ENCODE data around the gene PARP11. TPM values are rescaled to one million over a fixed set of nuclear protein-coding genes. Genes with fewer than 3 reads are reported as not detected.
"Not testable (repeated sequence)": the region's sequence is repeated elsewhere in the genome, so short reads cannot be mapped to it uniquely, and the experiment has no call there.

PARP11 gene
- total RNA-seq, 1 experiment from 2014 or later = 2.7 TPM

DNA sequence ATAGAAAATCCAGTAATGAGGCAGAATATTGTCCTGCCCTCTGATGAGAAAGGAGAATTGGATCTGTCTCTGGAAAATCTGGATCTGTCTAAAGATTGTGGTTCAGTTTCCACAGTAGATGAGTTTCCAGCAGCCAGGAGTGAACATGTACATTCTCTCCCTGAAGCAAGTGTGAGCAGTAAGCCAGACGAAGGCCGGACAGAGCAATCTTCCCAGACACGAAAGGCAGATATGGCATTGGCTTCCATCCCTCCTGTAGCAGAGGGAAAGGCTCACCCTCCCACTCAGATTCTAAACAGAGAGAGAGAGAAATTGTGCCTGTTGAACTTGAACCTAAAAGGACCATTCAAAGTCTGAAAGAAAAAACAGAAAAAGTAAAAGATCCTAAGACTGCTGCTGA lies 31.4 kb downstream of the PARP11 start:
- Histone ChIP-seq H3K27ac (ENCODE audit: low read depth, low read length) (no peak overlapping the region), H3K27me3 (ENCODE audit: insufficient read depth, low read length) (no peaks in the 10 kb centered on the region), H3K9me2 (ENCODE audit: insufficient read depth) (no peaks in the 10 kb centered on the region), H2AFZ (ENCODE audit: low read depth, low read length, poor library complexity, severe bottlenecking) (no peak overlapping the region), H3K9me3 (ENCODE audit: control insufficient read depth in 1 of 2, insufficient read depth in 1 of 2, low read depth in 1 of 2, low read length in 2 of 2) (no peaks in the 10 kb centered on the region), H4K20me1 (ENCODE audit: insufficient read depth) (no peaks in the 10 kb centered on the region), H3K9ac (ENCODE audit: low read length) (no peak overlapping the region), H3K36me3 (ENCODE audit: control insufficient read depth in 1 of 2, insufficient read depth in 2 of 2, low read length in 2 of 2) (no peaks in the 10 kb centered on the region), H3K4me1 (ENCODE audit: control insufficient read depth in 1 of 2, insufficient read depth in 2 of 2, low read length in 2 of 2) (no peaks in the 10 kb centered on the region), H3K4me3 (replicated peaks in 1 of 2; ENCODE audit: low read depth in 1 of 2, low read length in 2 of 2) (no peak overlapping the region), H3K79me2 (ENCODE audit: insufficient read depth, low read length) (no peaks in the 10 kb centered on the region), H3K4me2 (ENCODE audit: low read length) (no peak overlapping the region)
- BruUV-seq (replicated peaks) = no TSS peak
- DNase-seq (ENCODE audit: low read depth, low spot score) = no peak
- no peak for TF ChIP-seq RAD21 (IDR thresholded peaks at IDR 0.05; ENCODE audit: low read depth)
- CTCF ChIA-PET = no interaction called here
- ATAC-seq = no peak
- RAD21 ChIA-PET (ENCODE audit: low non-redundant PET in 1 of 2, low total read pairs in 2 of 2, uncharacterized antibody in 2 of 2, unreplicated experiment in 2 of 2) = no interaction called here
- intact Hi-C loops (cut with micrococcal nuclease) = no loop called here
- POLR2A ChIA-PET = no interaction called here

DNA sequence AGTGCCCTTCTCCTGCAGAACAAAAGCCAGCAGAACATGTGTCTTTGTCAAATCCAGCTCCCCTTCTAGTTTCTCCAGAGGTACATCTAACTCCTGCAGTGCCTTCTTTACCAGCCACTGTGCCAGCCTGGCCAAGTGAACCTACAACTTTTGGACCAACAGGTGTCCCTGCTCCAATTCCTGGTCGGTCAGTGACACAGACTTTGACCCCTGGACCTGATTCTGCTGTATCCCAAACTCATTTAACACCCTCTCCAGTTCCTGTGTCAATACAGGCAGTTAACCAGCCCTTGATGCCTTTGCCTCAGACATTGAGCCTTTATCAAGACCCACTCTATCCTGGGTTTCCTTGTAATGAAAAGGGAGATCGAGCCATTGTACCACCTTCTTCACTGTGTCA lies 32.4 kb downstream of the PARP11 start:
- H4K20me1 ChIP-seq (ENCODE audit: insufficient read depth); ATAC-seq; H3K4me3 ChIP-seq (replicated peaks in 1 of 2; ENCODE audit: low read depth in 1 of 2, low read length in 2 of 2); H3K9me3 ChIP-seq (ENCODE audit: control insufficient read depth in 1 of 2, insufficient read depth in 1 of 2, low read depth in 1 of 2, low read length in 2 of 2); H2AFZ ChIP-seq (ENCODE audit: low read depth, low read length, poor library complexity, severe bottlenecking); POLR2A ChIA-PET; H3K36me3 ChIP-seq (ENCODE audit: control insufficient read depth in 1 of 2, insufficient read depth in 2 of 2, low read length in 2 of 2); H3K79me2 ChIP-seq (ENCODE audit: insufficient read depth, low read length); H3K4me1 ChIP-seq (ENCODE audit: control insufficient read depth in 1 of 2, insufficient read depth in 2 of 2, low read length in 2 of 2); H3K27me3 ChIP-seq (ENCODE audit: insufficient read depth, low read length); H3K9me2 ChIP-seq (ENCODE audit: insufficient read depth); DNase-seq (ENCODE audit: low read depth, low spot score); H3K4me2 ChIP-seq (ENCODE audit: low read length); CTCF ChIA-PET; RAD21 ChIA-PET (ENCODE audit: low non-redundant PET in 1 of 2, low total read pairs in 2 of 2, uncharacterized antibody in 2 of 2, unreplicated experiment in 2 of 2); H3K9ac ChIP-seq (ENCODE audit: low read length); BruUV-seq (replicated peaks); intact Hi-C loops (cut with micrococcal nuclease); H3K27ac ChIP-seq (ENCODE audit: low read depth, low read length): not testable (repeated sequence)

DNA sequence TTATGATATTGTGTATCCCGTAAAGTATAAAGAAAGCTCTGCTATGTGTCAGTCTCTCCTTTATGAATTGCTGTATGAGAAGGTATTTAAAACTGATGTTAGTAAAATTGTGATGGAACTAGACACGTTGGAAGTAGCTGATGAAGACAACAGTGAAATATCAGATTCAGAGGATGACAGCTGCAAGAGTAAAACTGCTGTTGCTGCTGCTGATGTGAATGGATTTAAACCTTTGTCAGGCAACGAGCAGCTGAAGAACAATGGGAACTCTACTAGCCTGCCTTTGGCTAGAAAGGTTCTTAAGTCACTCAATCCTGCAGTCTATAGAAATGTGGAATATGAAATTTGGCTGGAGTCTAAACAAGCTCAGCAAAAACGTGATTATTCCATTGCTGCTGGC lies 33.5 kb downstream of the PARP11 start:
- POLR2A ChIA-PET; H4K20me1 ChIP-seq (ENCODE audit: insufficient read depth); H3K9me2 ChIP-seq (ENCODE audit: insufficient read depth); ATAC-seq; intact Hi-C loops (cut with micrococcal nuclease); H3K9ac ChIP-seq (ENCODE audit: low read length); BruUV-seq (replicated peaks); H3K4me2 ChIP-seq (ENCODE audit: low read length); H3K27me3 ChIP-seq (ENCODE audit: insufficient read depth, low read length); H3K4me1 ChIP-seq (ENCODE audit: control insufficient read depth in 1 of 2, insufficient read depth in 2 of 2, low read length in 2 of 2); RAD21 ChIA-PET (ENCODE audit: low non-redundant PET in 1 of 2, low total read pairs in 2 of 2, uncharacterized antibody in 2 of 2, unreplicated experiment in 2 of 2); H3K27ac ChIP-seq (ENCODE audit: low read depth, low read length); CTCF ChIA-PET; H3K79me2 ChIP-seq (ENCODE audit: insufficient read depth, low read length); DNase-seq (ENCODE audit: low read depth, low spot score); H3K36me3 ChIP-seq (ENCODE audit: control insufficient read depth in 1 of 2, insufficient read depth in 2 of 2, low read length in 2 of 2); H2AFZ ChIP-seq (ENCODE audit: low read depth, low read length, poor library complexity, severe bottlenecking); H3K4me3 ChIP-seq (replicated peaks in 1 of 2; ENCODE audit: low read depth in 1 of 2, low read length in 2 of 2); H3K9me3 ChIP-seq (ENCODE audit: control insufficient read depth in 1 of 2, insufficient read depth in 1 of 2, low read depth in 1 of 2, low read length in 2 of 2): not testable (repeated sequence)

DNA sequence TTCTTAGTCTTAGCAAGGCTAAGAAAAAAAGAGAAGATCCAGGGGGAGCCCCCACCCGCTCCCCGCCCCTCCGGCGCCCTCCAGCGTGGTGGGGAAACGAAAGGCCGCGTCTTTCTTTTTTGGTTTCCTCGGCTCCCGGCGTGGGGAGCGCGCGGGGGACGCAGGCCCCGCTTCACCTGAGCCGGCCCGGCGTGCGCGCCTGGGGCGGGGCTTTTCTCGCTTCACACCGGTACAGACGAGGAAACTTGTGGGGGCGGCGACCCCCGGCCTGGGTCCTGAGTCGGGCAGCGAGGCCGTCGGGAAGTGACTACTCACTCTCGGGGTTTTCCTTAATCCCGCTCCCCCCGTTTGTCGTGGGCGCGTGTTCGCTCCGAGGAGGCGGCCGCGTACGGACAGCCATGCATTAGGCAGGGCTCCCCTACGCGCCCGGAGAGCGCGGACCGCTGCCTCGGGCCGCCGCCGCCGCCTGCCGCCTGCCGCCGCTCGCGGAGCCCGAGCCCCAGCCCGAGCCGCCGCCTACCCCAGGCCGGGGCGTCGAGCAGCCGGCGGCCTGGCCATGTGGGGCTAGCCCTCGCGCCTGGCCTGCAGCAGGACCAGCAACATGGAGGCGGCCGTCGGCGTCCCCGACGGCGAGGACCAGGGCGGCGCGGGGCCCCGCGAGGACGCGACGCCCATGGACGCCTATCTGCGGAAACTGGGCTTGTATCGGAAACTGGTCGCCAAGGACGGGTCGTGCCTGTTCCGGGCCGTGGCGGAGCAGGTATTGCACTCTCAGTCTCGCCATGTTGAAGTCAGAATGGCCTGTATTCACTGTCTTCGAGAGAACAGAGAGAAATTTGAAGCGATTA lies 34.3 kb downstream of the PARP11 start:
- H3K9me3 ChIP-seq (ENCODE audit: control insufficient read depth in 1 of 2, insufficient read depth in 1 of 2, low read depth in 1 of 2, low read length in 2 of 2); intact Hi-C loops (cut with micrococcal nuclease); BruUV-seq (replicated peaks); H3K4me3 ChIP-seq (replicated peaks in 1 of 2; ENCODE audit: low read depth in 1 of 2, low read length in 2 of 2); H2AFZ ChIP-seq (ENCODE audit: low read depth, low read length, poor library complexity, severe bottlenecking); RAD21 ChIA-PET (ENCODE audit: low non-redundant PET in 1 of 2, low total read pairs in 2 of 2, uncharacterized antibody in 2 of 2, unreplicated experiment in 2 of 2); H3K27ac ChIP-seq (ENCODE audit: low read depth, low read length); H3K79me2 ChIP-seq (ENCODE audit: insufficient read depth, low read length); H3K36me3 ChIP-seq (ENCODE audit: control insufficient read depth in 1 of 2, insufficient read depth in 2 of 2, low read length in 2 of 2); H3K4me2 ChIP-seq (ENCODE audit: low read length); DNase-seq (ENCODE audit: low read depth, low spot score); H4K20me1 ChIP-seq (ENCODE audit: insufficient read depth); H3K27me3 ChIP-seq (ENCODE audit: insufficient read depth, low read length); H3K4me1 ChIP-seq (ENCODE audit: control insufficient read depth in 1 of 2, insufficient read depth in 2 of 2, low read length in 2 of 2); ATAC-seq; H3K9ac ChIP-seq (ENCODE audit: low read length); CTCF ChIA-PET; POLR2A ChIA-PET; H3K9me2 ChIP-seq (ENCODE audit: insufficient read depth): not testable (repeated sequence)

Data from HCT116 (cell line).